Thyroid gland (tissue), 4 donors: Measurements from ENCODE around the gene PRKCE.

ENCODE experiments used
- CTCF ChIP-seq, 6 experiments: fragments of 200-600 bp in 3 of 6; fragments of 450-650 bp in 3 of 6; sonication (generic) in 3 of 6; IDR thresholded peaks; one replicate each; pipeline ENCODE4 v1.5.1; 2016 to 2019; ENCODE audit warnings: antibody characterized with exemption in 6 of 6, mild to moderate bottlenecking in 2 of 6, inconsistent platforms in 1 of 6, moderate library complexity in 1 of 6
- POLR2A ChIP-seq, 2 donors: fragments of 450-650 bp; IDR thresholded peaks; one replicate each; pipeline ENCODE4 v1.6.1; 2017; ENCODE audit warnings: antibody characterized with exemption in 2 of 2, mild to moderate bottlenecking in 2 of 2, moderate library complexity in 1 of 2

- TF ChIP-seq CTCF (IDR thresholded peaks at IDR 0.05) (no peak), POLR2A (IDR thresholded peaks at IDR 0.05) (no peak)
Measured at GRCh38 chr2:45721150-45721549, 69.7 kb downstream of the PRKCE start.
